Superior temporal gyrus (tissue), 1 donor: Measurements from ENCODE around the gene CD58.

Source experiments
- DNase-seq: peaks from one replicate; pipeline ENCODE4 v3.0.0-alpha.2; 2016; ENCODE audit errors: extremely low spot score

CD58 gene

DNA sequence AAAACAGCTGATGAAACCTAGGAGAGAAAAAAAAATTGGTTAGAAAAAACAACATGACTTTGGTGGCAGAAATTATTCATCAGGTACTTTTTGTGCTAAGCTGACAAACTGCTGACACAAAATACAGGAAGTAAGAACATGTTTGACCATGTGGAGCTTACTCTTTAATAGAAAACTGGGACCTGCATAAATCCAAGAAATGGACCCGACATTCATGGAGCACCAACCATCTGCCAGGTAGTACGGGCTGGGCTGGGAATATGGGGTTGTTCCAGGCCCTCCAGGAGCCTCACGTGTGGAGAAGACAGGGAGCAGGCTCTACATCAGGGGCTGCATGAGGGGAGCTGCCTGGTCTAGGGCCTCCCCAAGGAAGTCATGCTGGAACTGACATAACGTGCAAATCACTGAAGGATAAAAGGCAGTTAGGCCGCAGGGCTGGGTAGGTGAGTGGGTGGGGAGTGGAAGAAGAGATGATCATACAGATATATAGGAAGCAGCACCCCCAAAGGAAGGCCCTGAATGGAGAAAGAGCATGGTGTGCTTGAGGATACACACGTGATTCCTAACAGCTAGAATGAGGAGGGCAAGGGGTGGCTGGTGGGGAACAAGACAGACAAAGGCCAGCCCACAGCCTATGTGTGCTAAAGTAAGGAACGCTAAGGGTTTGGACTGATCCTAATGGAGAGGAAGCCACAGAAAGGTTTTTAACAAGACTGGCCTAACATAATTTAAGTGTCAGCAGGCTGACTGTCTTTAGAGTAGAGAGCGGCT is 26.1 kb downstream of the CD58 start:
- no peak for DNase-seq

DNA sequence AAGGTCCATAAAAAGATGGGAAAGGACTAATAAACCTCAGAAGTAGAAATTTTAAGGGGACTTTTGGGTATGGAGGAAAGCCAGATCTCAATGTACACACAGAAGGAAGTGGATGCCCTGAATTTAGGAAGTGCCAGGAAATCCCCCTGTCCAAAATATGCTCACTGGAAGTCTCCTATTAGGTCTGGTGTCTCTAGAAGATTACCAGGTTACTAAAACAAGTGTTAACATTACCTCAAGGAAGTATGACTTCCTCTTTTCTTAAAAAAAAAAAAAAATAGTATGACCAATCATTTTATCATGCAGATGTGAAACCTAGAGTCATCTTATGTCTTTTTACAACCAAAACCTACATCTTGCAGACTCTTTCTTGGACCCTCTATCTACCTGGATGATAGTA is 30.7 kb downstream of the CD58 start:
- no peak for DNase-seq

DNA sequence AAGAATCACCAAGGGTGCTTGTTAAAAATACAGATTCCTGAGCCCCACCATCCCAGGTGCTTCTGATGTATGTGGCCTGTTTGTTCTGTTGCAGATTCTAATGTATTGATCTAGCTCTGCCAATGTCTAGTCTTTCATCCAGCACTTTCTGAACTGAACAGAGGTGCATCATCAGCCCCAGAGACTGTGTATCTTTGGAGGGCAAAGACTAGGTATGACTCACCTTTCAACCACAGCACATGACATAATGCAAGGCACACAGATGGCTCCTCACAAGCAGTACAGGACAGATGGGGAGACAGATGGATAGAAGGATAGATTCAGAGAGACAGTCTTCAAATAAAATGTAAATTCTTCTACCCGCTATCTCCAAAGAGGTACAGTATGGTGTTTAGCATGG is 32.3 kb downstream of the CD58 start:
- DNase-seq, result peak; percentile 34

DNA sequence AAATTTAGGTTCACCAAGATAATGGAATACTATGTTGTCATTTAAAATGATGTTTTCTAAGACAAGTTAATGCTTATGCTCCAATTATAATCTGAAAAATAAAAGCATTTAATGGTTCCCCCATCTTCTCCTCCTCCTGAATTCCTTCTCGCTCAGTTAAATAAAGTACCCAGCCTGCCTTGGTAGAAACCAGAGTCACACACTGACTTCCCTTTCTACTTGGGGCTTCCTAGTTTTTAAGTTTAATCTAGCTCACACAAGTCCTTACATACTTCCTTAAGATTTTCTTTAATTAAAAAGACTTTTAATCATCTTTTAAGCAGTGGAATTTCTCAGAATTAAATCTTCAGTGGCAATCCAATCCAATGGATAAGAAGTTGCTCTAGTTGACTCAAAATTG is 32.9 kb downstream of the CD58 start:
- DNase-seq, result no peak

DNA sequence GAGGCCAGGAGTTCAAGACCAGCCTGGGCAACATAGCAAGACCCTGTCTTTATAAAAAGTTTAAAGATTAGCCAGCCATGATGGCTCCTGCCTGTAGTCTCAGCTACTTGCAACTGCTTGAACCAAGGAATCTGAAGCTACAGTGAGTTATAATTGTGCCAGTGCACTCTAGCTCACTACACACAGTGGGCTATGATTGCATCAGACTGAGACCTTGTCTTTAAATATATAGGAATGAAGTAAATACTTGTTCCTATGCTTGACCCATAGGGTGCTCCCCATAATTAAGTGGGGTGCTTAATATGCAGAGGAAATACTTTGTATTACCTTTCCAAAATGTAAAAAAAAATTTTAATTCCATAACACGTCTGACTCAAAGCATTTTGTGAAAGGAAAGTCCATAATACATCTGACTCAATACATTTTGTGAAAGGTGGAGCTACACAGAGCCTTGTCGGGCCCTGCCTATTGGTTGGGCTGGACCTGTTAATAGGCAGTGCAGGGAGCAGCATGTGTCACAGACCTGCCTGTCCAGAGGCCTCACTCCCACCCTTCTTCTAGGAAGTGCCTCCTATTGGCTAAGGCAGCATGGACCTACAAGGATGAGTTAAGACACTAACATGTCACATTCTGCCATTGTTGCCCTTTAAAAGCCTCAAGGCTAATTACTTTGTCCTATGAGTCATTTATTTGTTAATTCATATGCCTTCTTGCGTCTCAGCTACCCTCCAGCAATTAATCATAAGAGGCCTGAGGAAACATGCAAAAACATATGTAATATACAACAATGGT is 33.6 kb downstream of the CD58 start:
- DNase-seq, result no peak

DNA sequence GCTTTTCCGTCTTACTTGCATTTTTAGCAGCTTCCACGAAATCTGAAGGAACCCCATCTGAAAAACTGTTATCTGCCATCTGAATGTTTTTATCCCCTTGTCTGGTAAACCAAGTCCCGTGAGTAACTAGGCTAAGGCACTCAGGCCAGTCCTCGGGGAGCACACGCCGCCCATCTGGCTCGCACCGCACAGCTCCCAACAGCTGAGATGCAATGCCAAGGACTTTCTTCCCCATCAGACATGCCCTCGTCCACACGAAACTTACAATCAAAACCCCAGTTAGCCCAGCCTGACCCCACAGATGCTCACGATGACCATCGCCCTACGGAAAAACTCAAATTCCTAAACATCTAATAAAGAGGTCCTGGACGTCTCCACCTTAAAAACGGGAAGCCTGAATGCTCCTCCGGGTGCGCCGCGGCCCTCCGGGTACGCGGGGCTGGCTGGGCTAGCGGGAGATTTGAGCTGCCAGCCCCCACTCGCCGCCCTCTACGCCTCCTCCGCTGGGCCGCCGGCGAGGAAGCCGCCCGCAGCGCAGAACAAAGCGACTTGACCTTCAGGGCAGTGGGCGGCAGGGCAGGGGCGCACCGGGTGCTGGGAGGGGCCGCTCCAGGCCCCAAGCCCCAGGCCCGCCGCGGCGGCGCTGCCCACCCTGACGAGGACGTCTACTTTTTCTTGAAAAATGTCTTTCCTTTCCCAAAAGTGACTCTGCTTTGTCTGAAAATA is 36.6 kb downstream of the CD58 start:
- no peak for DNase-seq

DNA sequence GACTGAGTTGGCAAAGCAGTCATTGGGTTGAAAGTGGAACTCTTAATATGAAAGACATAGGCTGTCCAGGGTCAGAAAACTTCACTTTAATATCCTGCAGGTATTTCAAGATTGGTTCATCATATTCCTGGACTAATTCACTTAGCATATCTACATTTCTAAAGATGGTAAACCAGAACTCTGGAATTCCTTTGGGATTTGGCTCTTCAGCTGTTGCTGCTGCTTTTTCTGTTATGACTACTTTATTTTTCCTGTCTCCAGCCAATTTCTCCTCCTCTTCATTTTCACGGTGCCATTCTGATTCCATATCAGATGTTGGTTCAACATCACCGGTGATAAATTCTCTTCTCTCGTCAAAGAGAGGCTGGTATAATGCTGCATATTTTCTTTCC is 37.4 kb downstream of the CD58 start:
- no peak for DNase-seq

DNA sequence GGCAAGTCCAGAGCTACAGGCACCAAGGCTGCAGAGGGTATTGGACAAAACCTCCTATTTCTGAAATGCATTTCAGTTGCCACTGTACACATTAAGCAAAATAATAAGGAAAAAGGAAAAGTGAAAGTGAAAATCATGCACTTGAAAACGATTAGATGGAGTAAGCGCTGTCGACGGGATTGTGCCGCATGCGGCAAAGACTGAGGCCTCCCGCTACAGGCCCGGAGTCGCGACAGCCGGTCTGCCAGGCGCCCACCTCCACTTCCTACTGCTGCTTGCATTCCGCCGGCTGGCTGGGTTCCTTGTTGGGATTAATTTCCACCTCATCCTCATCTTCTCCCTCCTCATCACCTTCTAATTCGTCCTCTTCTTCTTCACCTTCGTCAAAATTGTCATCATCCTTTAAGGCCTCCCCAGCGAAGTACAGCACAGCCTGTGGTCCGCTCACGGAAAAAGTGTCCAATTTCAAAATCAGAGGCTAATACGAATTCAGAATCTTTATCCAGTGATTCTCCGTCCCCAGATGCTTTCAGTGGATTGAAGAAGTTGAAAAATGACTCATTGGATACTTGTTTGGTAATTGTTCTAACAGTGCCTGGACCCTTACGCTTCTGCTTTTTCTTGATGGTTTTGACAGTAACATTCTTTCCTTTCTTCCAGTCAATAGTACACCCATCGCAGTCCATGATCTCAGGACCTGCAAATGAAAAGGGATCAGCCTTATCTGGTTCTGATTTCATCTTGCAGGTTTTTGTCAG is 38.0 kb downstream of the CD58 start:
- DNase-seq, result no peak

DNA sequence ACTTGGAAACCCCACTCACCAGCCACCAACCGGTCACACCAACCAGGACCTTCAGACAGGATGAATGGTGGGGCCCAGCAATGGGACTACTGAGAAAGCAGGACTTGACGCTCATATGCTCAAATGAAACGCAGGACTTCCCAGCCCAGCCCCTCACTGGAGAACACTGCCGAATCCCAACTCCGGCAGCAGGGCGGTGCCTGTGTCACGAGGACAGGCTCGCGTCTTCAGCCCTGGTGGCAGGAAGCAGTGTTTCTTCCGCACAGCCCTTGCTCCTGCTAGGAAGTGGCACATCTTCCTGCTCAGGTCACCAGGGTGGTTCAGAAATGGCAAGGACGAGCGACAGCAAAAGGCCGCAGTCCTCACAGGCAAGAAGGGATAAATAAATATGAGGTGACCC is 38.9 kb downstream of the CD58 start:
- DNase-seq, result no peak

DNA sequence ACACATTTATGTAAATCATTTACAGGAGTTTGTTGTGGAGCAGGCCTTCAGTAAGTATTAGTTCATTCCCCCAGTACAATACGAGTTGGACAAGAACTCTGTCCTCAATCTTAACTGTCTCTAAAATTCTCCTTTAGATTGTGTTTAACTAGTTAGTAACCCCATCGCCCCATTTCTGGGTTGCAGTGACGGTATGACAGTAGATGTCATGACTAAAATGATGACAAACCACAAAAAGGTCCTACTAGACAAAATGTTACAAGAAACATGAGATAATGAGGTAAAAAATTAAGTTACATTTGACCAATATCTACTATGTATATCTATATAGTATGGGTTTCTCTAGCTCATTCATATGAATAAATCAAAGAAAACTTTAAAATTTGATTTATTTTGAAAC is 41.1 kb downstream of the CD58 start:
- DNase-seq, result no peak

DNA sequence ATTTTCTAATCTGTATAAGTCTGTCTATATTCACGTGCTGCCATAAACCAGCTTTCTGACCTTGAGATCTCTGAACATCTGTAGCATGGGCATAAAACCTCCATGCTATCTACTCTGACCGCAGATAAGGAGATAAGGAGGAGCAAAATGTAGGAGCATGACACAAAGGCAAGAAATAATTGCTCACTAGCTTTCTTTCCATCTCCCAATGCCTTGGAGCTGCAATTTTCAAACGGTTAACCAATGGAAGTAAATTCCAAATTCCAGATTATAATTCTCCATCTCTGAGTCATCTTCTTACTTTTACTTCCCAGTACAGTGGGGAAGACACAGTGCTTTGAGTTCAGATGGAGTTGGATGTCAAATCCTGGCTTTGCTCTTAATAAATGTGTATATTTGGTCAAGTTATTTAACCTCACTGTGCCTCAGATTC is 41.6 kb downstream of the CD58 start:
- DNase-seq, result no peak

DNA sequence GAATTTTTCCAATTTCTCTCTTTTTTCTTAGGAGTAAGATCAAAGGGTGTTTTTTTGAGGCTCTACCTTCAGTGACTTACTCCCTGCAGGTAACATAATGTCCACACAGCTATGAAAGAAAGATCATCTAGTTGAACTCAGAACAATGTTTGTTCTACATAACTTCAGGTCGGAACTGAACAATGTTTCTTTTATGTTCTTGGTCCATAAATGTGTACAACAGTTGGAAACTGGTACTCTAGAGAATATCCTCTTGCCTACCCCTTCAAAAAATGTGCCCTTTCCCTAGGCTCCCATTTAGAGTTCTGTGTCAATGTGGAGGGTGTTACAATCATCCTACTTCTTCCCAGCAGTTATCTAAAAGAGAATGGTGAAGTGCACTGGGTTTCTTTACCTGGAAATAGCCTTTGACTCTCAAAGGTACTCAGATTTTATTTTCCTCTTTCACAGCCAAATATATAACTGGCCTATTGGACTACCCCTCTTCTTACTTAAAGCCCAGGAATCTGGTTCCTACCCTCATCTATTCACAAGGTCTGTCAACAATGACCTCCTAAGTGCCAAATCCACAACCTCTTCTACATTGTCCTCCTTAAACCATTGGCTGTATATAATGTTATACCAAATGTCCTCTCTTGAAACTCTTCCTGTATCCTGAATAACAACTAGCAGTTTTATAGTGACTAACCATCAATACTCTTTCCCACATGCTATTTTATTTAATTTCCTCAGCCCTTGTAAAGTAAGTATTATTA is 42.3 kb downstream of the CD58 start:
- no peak for DNase-seq

DNA sequence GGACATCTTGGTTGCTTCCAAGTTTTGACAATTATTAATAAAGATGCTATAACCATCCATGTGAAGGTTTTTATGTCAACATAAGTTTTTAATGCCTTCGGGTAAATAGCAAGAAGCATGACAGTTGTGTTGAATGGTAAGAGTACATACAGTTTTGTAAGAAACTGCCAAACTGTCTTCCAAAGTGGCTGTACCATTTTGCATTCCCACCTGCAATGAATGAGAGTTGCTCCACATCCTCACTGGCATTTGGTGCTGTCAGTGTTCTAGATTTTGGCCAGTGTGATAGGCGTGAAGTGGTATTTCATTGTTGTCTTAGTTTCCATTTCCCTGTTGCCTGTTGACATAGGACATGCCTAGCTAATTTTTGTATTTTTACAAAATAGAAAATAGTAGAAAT is 45.4 kb downstream of the CD58 start:
- no peak for DNase-seq

DNA sequence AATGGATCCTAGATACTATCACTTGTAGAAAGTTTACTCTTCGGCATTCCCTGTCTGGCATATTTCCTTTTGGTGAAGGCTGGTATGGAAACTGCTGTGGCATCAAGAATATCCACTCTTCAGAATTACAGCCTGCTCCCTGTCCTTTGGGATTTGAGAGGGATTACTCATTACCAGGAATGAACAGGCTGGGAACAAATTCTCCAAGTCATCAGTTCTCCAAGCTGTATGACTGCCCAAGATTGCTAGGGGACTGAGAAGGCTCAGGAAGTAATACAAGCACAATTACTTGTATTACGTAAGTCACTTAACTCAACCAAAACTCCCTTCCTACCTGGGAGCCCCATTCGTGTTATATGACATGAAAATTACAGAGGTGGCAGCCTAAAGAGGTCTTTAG is 49.6 kb downstream of the CD58 start:
- no peak for DNase-seq

DNA sequence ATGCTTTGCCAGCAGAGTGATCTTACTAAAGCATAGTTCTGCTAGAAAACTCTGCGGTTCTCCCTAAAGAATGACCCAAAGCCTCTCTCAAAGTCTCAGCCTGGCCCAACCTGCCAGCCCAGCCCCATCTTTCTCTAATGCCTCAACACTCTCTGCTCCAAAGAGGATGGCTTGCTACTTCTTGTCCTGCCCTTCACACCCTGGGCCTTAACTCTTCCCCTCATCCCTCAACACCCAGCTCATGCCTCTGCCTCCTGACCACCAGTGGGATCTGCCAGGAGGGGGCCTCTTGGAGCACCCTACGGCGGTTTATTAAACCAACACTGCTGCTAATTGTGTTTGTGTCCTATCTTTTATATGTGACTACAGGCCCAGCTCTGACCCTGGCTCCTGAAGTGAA is 52.4 kb downstream of the CD58 start:
- DNase-seq, result no peak

DNA sequence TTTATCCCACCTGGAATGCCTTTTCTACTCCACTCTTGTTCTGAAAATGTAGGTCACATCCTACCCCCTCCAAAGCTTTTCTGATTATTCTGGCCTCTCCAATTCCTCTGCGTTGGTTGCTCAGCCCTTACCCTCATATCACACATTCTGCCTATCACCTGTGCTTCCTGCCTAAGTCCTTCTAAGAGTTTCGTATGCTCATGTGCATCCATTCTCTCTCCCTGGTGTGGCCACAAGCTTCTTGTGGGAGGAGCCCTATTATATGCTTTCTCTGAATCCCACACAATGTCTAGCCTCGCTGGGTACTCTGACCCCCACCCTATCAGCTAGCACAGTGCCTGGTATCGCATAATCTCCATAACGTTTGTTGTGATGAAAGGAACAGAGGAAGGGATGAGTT is 54.2 kb downstream of the CD58 start:
- no peak for DNase-seq

DNA sequence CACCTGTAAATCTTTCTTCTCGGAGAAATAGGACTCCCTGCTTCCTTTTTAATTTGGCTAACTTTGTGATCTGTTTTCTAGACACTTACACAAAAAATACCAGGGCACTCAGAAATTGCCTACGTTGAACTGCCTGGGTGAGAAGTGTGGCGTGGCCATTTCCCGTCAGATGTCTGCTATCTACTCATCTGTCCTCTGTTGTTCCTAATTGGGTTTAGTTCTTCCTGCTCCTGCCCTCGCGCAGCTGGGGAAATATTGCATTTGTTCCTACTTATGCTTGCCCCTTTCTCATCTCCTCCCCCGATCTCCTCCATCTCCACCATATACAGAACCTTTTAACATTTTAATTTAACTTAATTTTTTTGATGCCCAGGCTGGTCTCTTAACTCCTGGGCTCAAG is 55.1 kb downstream of the CD58 start:
- no peak for DNase-seq

DNA sequence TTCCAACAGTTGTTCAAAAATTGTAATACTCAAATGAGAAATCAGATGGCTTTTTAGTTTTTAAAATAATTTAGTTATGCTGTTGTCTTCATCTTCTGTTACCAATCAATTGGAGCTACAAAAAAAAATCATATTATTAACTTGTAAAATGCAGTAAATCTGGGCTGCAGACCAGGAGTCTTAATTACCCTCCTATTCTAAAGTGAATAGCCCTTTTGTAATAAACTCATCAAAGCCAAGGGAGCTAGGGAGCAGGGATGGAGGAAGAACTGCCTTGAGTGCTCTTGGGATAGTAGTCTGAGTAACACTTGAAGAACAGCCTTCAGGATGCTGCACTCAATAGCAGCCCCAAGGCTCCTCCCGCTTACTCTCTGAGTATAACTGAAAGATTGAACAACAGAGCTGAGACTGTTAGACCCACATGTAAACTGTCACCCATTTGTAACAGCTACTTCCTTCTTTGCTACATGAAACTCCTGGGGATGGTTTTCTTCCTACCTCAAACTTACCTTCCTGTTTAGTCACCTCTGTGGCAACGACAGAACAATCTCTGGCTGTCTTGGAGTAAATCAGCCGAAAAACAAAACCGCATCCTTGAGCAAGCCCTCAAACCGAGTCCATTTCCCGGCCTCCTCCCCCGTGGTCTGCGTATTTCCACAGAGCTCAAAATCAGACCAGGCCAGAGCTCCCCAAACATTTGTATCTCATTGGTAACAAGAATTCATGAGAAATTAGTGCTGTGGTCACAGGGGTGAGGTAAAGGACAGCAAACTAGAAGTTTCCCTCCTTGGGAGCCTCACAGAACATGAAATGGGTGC is 55.9 kb downstream of the CD58 start:
- no peak for DNase-seq

DNA sequence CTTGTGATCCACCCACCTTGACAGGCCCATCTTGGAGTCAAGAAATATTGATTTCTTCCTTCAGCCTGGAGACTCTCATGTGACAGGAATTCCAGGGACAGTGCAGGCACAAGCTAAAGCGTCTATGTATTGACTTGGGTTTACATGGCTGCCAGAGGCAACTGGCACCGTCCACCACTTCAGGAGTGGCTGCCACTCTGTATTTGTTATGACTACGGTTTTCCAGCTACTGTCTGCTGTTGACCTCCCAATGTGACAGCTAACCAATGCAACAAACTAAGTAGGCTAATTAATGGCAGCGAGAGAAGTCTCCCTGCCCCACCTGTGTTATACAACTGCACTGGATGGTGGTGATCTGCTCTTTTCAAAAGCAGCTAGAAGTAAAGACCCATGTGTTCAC is 56.9 kb downstream of the CD58 start:
- DNase-seq, result no peak

DNA sequence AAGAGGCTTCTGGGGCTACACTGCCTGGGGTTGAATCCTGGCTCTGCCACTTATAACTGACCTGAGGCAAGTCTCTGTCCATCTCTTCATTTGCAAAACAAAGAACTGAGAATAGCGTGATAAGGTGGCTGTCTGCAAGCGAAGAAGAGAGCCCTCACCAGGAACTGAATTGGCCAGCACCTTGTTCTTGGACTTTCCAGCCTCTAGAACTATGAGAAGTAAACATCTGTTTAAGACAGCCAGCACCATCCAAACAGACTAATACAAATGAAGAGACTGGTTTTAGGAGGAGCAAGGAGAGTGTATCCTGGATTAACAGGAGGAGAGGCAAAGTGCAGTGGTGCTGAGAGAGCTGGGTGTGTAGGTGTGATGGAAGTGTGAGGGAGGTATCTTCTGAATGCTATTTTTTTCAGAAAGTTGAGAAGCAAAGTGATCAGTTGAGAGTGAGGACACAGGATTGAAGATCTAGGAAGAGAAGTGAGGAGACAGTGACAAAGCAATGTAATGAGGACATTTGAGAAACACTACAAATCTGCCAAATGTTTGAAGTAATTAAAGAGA is 59.3 kb downstream of the CD58 start:
- no peak for DNase-seq
